ENCODE measurements around the gene ZNF697.

The ZNF697 gene

GRCh38 chr1:119632841-119633240 is 15.2 kb downstream of the ZNF697 start:
- H3K9ac ChIP-seq (ENCODE audit: low read length) = no peak overlapping the region
- no peak overlapping the region for H4K91ac ChIP-seq (ENCODE audit: low read depth, low read length)
- DNase-seq = no peak
- no peaks in the 10 kb centered on the region for H3K9me3 ChIP-seq (ENCODE audit: insufficient read depth, low read depth, low read length)
- H3K18ac ChIP-seq (ENCODE audit: low read length) = no peak overlapping the region
- peaks cover 8% of the 10 kb centered on the region for H3K79me2 ChIP-seq (ENCODE audit: control insufficient read depth, insufficient read depth, low read length, poor library complexity)
- no peak overlapping the region for H4K8ac ChIP-seq (ENCODE audit: low read depth, low read length)
- H2AK5ac ChIP-seq (ENCODE audit: low read length) = no peak overlapping the region
- H2AFZ ChIP-seq (ENCODE audit: insufficient read depth, low read length, poor library complexity) = no peak overlapping the region
- H3K4me3 ChIP-seq (ENCODE audit: low read depth, low read length) = no peak overlapping the region
- H3K4ac ChIP-seq (ENCODE audit: low read depth, low read length) = no peak overlapping the region
- H2BK120ac ChIP-seq (ENCODE audit: insufficient read depth, low read length, poor library complexity) = no peak overlapping the region
- no peak overlapping the region for H3K27ac ChIP-seq (ENCODE audit: low read depth, low read length)
- no peak overlapping the region for H3K14ac ChIP-seq (ENCODE audit: low read length)
- H2BK5ac ChIP-seq (ENCODE audit: low read depth, low read length, poor library complexity) = no peak overlapping the region
- peaks cover 6 to 17% of the 10 kb centered on the region in 2 experiments for H3K36me3 ChIP-seq (ENCODE audit: control insufficient read depth in 1 of 2, insufficient read depth in 2 of 2, low read length in 2 of 2)
- H3K79me1 ChIP-seq (ENCODE audit: low read length) = peaks cover 2% of the 10 kb centered on the region
- H3K4me1 ChIP-seq (ENCODE audit: control insufficient read depth in 1 of 2, insufficient read depth in 2 of 2, low read length in 2 of 2) = peaks cover 13 to 17% of the 10 kb centered on the region in 2 experiments
- H2BK12ac ChIP-seq (ENCODE audit: low read length) = no peak overlapping the region
- H4K12ac ChIP-seq (ENCODE audit: low read depth, low read length) = no peak overlapping the region
- H3K4me2 ChIP-seq (ENCODE audit: low read length) = no peak overlapping the region
- no peaks in the 10 kb centered on the region for H3K27me3 ChIP-seq (ENCODE audit: insufficient read depth, low read length)
- no peak overlapping the region for H3K23ac ChIP-seq (ENCODE audit: low read length)
- WGBS (ENCODE audit: extremely low coverage, insufficient coverage, insufficient read length) = no CpG with 5 or more reads among the region's 4 CpGs

- H3K23ac ChIP-seq (ENCODE audit: low read length) = no peak overlapping the region
- no peak overlapping the region for H3K18ac ChIP-seq (ENCODE audit: low read length)
- H3K4me2 ChIP-seq (ENCODE audit: low read length) = no peak overlapping the region
- no peak overlapping the region for H3K14ac ChIP-seq (ENCODE audit: low read length)
- H3K79me1 ChIP-seq (ENCODE audit: low read length) = peaks cover 2% of the 10 kb centered on the region
- H3K27ac ChIP-seq (ENCODE audit: low read depth, low read length) = no peak overlapping the region
- no peak for DNase-seq
- no CpG with 5 or more reads among the region's 5 CpGs for WGBS (ENCODE audit: extremely low coverage, insufficient coverage, insufficient read length)
- H3K4me3 ChIP-seq (ENCODE audit: low read depth, low read length) = no peak overlapping the region
- H2BK12ac ChIP-seq (ENCODE audit: low read length) = no peak overlapping the region
- no peaks in the 10 kb centered on the region for H3K27me3 ChIP-seq (ENCODE audit: insufficient read depth, low read length)
- H2BK120ac ChIP-seq (ENCODE audit: insufficient read depth, low read length, poor library complexity) = peak overlapping the region; percentile 37
- no peak overlapping the region for H4K8ac ChIP-seq (ENCODE audit: low read depth, low read length)
- peaks cover 8% of the 10 kb centered on the region for H3K79me2 ChIP-seq (ENCODE audit: control insufficient read depth, insufficient read depth, low read length, poor library complexity)
- no peak overlapping the region for H4K12ac ChIP-seq (ENCODE audit: low read depth, low read length)
- no peak overlapping the region for H2AK5ac ChIP-seq (ENCODE audit: low read length)
- H3K36me3 ChIP-seq (ENCODE audit: control insufficient read depth in 1 of 2, insufficient read depth in 2 of 2, low read length in 2 of 2) = peaks cover 7 to 17% of the 10 kb centered on the region in 2 experiments
- no peaks in the 10 kb centered on the region for H3K9me3 ChIP-seq (ENCODE audit: insufficient read depth, low read depth, low read length)
- no peak overlapping the region for H2AFZ ChIP-seq (ENCODE audit: insufficient read depth, low read length, poor library complexity)
- H3K4ac ChIP-seq (ENCODE audit: low read depth, low read length) = peak overlapping the region; percentile 81
- H3K9ac ChIP-seq (ENCODE audit: low read length) = no peak overlapping the region
- H2BK5ac ChIP-seq (ENCODE audit: low read depth, low read length, poor library complexity) = no peak overlapping the region
- no peak overlapping the region for H4K91ac ChIP-seq (ENCODE audit: low read depth, low read length)
- peaks cover 13 to 17% of the 10 kb centered on the region in 2 experiments for H3K4me1 ChIP-seq (ENCODE audit: control insufficient read depth in 1 of 2, insufficient read depth in 2 of 2, low read length in 2 of 2)
Observed at GRCh38 chr1:119632103-119632490, 16.0 kb downstream of the ZNF697 start.

- Histone ChIP-seq H3K4me2 (ENCODE audit: low read length) (peak overlapping the region; percentile 30), H3K79me1 (ENCODE audit: low read length) (peaks cover 2% of the 10 kb centered on the region), H3K36me3 (ENCODE audit: control insufficient read depth in 1 of 2, insufficient read depth in 2 of 2, low read length in 2 of 2) (peaks cover 8 to 17% of the 10 kb centered on the region in 2 experiments), H3K79me2 (ENCODE audit: control insufficient read depth, insufficient read depth, low read length, poor library complexity) (peaks cover 8% of the 10 kb centered on the region), H3K9me3 (ENCODE audit: insufficient read depth, low read depth, low read length) (no peaks in the 10 kb centered on the region), H3K9ac (ENCODE audit: low read length) (no peak overlapping the region), H4K12ac (ENCODE audit: low read depth, low read length) (no peak overlapping the region), H3K18ac (ENCODE audit: low read length) (peak overlapping the region; percentile 56), H2BK120ac (ENCODE audit: insufficient read depth, low read length, poor library complexity) (peak overlapping the region; percentile 37), H2BK12ac (ENCODE audit: low read length) (no peak overlapping the region), H3K23ac (ENCODE audit: low read length) (no peak overlapping the region), H3K4me3 (ENCODE audit: low read depth, low read length) (no peak overlapping the region), H2AFZ (ENCODE audit: insufficient read depth, low read length, poor library complexity) (peak overlapping the region; percentile 45), H3K27me3 (ENCODE audit: insufficient read depth, low read length) (no peaks in the 10 kb centered on the region), H3K4ac (ENCODE audit: low read depth, low read length) (peak overlapping the region; percentile 81), H2BK5ac (ENCODE audit: low read depth, low read length, poor library complexity) (no peak overlapping the region), H2AK5ac (ENCODE audit: low read length) (no peak overlapping the region), H3K27ac (ENCODE audit: low read depth, low read length) (no peak overlapping the region), H3K14ac (ENCODE audit: low read length) (no peak overlapping the region), H4K8ac (ENCODE audit: low read depth, low read length) (no peak overlapping the region), H4K91ac (ENCODE audit: low read depth, low read length) (no peak overlapping the region), H3K4me1 (ENCODE audit: control insufficient read depth in 1 of 2, insufficient read depth in 2 of 2, low read length in 2 of 2) (peaks cover 13 to 17% of the 10 kb centered on the region in 2 experiments)
- DNase-seq = peak; percentile 54 to 85
- WGBS (ENCODE audit: extremely low coverage, insufficient coverage, insufficient read length) = no CpG with 5 or more reads among the region's 37 CpGs
Observed at GRCh38 chr1:119631433-119632102, 16.5 kb downstream of the ZNF697 start.

- Histone ChIP-seq H2BK12ac (ENCODE audit: low read length) (no peak overlapping the region), H2BK5ac (ENCODE audit: low read depth, low read length, poor library complexity) (peak overlapping the region; percentile 9), H3K14ac (ENCODE audit: low read length) (peak overlapping the region; percentile 22), H3K9me3 (ENCODE audit: insufficient read depth, low read depth, low read length) (no peaks in the 10 kb centered on the region), H3K27ac (ENCODE audit: low read depth, low read length) (no peak overlapping the region), H2BK120ac (ENCODE audit: insufficient read depth, low read length, poor library complexity) (no peak overlapping the region), H3K4me3 (ENCODE audit: low read depth, low read length) (no peak overlapping the region), H3K4me2 (ENCODE audit: low read length) (peak overlapping the region; percentile 30), H3K4me1 (ENCODE audit: control insufficient read depth in 1 of 2, insufficient read depth in 2 of 2, low read length in 2 of 2) (peaks cover 13 to 17% of the 10 kb centered on the region in 2 experiments), H3K79me1 (ENCODE audit: low read length) (peaks cover 2% of the 10 kb centered on the region), H2AFZ (ENCODE audit: insufficient read depth, low read length, poor library complexity) (peak overlapping the region; percentile 45), H3K9ac (ENCODE audit: low read length) (no peak overlapping the region), H4K8ac (ENCODE audit: low read depth, low read length) (no peak overlapping the region), H3K23ac (ENCODE audit: low read length) (no peak overlapping the region), H3K79me2 (ENCODE audit: control insufficient read depth, insufficient read depth, low read length, poor library complexity) (peaks cover 8% of the 10 kb centered on the region), H4K91ac (ENCODE audit: low read depth, low read length) (peak overlapping the region; percentile 32), H3K27me3 (ENCODE audit: insufficient read depth, low read length) (no peaks in the 10 kb centered on the region), H3K4ac (ENCODE audit: low read depth, low read length) (peak overlapping the region; percentile 81), H3K36me3 (ENCODE audit: control insufficient read depth in 1 of 2, insufficient read depth in 2 of 2, low read length in 2 of 2) (peaks cover 8 to 17% of the 10 kb centered on the region in 2 experiments), H4K12ac (ENCODE audit: low read depth, low read length) (peak overlapping the region; percentile 36), H2AK5ac (ENCODE audit: low read length) (no peak overlapping the region), H3K18ac (ENCODE audit: low read length) (peak overlapping the region; percentile 56)
- DNase-seq = no peak
- WGBS (ENCODE audit: extremely low coverage, insufficient coverage, insufficient read length) = no CpG with 5 or more reads among the region's 17 CpGs
Observed at GRCh38 chr1:119631086-119631432, 17.0 kb downstream of the ZNF697 start.
